Fibroblast of lung (primary cell): ENCODE measurements around the gene LOXHD1.

Experiments
- EZH2 ChIP-seq: IDR thresholded peaks from 2 replicates; pipeline ENCODE4 v1.5.1; 2012; ENCODE audit warnings: low read length, control low read depth, mild to moderate bottlenecking; ENCODE audit errors: missing control alignments
- TF ChIP-seq, protein P1 (sequence below), 2 donors: IDR thresholded peaks in 1 of 2; conservative IDR thresholded peaks in 1 of 2; 1 replicate in 1 of 2; 2 replicates in 1 of 2; pipeline ENCODE4 v1.5.1; 2011 to 2012; ENCODE audit warnings: low read length in 2 of 2, control low read depth in 1 of 2, inconsistent platforms in 1 of 2, low read depth in 1 of 2, mild to moderate bottlenecking in 1 of 2

DNA sequence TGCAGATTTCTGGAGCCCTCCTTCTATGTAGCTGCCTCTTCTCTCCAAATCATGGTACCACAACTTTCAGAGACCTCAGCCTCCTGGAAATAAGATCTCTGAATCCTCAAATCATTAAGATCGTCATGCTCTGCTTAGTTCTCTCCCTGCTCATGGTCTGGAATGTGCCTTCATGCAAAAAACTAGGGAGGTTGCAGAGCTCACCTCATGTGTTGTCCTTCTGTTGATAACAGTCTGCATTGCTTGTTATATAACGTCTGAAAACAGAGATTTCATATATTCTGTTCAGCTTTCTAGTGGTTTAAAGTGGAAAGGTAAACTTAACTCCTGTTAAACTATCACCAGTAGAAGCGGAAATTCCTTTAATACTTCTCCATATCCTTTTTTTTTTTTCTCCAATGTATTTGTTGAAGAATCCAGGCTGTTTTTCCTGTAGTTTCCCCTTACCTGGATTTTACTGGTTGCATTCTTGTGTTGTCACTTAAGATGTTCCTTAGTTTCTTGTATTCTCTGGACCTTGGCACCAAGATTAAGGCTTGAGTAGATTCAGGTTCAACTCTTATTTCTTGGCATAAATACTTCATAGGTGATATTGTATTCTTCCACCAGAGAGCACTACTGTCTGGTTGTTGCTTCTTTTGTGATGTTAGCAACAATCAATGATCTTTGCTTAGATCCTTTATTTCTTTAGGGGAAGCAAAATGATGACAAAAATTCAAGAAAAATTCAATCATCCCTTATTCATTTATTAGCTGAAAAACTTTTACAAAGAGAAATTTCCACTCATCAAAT is 211.3 kb downstream of the LOXHD1 start:
- TF ChIP-seq, protein P1, sequence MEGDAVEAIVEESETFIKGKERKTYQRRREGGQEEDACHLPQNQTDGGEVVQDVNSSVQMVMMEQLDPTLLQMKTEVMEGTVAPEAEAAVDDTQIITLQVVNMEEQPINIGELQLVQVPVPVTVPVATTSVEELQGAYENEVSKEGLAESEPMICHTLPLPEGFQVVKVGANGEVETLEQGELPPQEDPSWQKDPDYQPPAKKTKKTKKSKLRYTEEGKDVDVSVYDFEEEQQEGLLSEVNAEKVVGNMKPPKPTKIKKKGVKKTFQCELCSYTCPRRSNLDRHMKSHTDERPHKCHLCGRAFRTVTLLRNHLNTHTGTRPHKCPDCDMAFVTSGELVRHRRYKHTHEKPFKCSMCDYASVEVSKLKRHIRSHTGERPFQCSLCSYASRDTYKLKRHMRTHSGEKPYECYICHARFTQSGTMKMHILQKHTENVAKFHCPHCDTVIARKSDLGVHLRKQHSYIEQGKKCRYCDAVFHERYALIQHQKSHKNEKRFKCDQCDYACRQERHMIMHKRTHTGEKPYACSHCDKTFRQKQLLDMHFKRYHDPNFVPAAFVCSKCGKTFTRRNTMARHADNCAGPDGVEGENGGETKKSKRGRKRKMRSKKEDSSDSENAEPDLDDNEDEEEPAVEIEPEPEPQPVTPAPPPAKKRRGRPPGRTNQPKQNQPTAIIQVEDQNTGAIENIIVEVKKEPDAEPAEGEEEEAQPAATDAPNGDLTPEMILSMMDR (conservative IDR thresholded peaks at IDR 0.05 in 1 of 2, IDR thresholded peaks at IDR 0.05 in 1 of 2; ENCODE audit: low read depth in 1 of 2, low read length in 2 of 2), result no peak
- TF ChIP-seq EZH2, result no peak
